Esophagus (tissue), 2 donors: ENCODE data around the gene FHIT. TPM values are rescaled to one million over a fixed set of nuclear protein-coding genes. Genes with fewer than 3 reads are reported as not detected.

Experiments used
- H3K27ac ChIP-seq, 2 donors: one replicate each; pipeline ENCODE4 v1.5.1; 2013; ENCODE audit warnings: low read depth in 2 of 2, mild to moderate bottlenecking in 2 of 2, inconsistent platforms in 1 of 2, low read length in 1 of 2, moderate library complexity in 1 of 2
- H3K27me3 ChIP-seq, 2 donors: one replicate each; pipeline ENCODE4 v1.6.1; 2013; ENCODE audit warnings: low read length in 2 of 2, control low read depth in 1 of 2, mild to moderate bottlenecking in 1 of 2; ENCODE audit not compliant: insufficient read depth in 2 of 2, control insufficient read depth in 1 of 2
- H3K36me3 ChIP-seq, 2 donors: one replicate each; pipeline ENCODE4 v1.6.1; 2013; ENCODE audit warnings: low read length in 1 of 2; ENCODE audit not compliant: control insufficient read depth in 2 of 2, insufficient read depth in 2 of 2
- H3K4me1 ChIP-seq, 2 donors: one replicate each; pipeline ENCODE4 v1.6.1; 2013; ENCODE audit warnings: low read length in 1 of 2; ENCODE audit not compliant: control insufficient read depth in 2 of 2, insufficient read depth in 2 of 2
- H3K4me3 ChIP-seq, 2 donors: one replicate each; pipeline ENCODE4 v1.5.1; 2013; ENCODE audit warnings: low read length in 2 of 2, mild to moderate bottlenecking in 2 of 2, low read depth in 1 of 2, moderate library complexity in 1 of 2
- H3K9me3 ChIP-seq, 2 donors: one replicate each; pipeline ENCODE4 v1.6.1; 2013; ENCODE audit warnings: mild to moderate bottlenecking in 2 of 2, low read depth in 1 of 2, low read length in 1 of 2, moderate library complexity in 1 of 2; ENCODE audit not compliant: control insufficient read depth in 2 of 2, insufficient read depth in 1 of 2
- WGBS, 2 donors: extraction: QIAGEN DNeasy Blood & Tissue Kit; methylation state at CpG; one replicate each; pipeline ENCODE4 v1.1.7; 2013; 5-methylcytosine and 5-hydroxymethylcytosine counted together
- polyA plus RNA-seq, 2 donors: library from polyadenylated mRNA; stranded (reverse); fragments of 200-250 nt; gene quantifications; one replicate each; pipeline ENCODE4 v1.2.3, GENCODE V29; 2013
- donor health status: healthy with polysubstance abuse.
- donor health status: Bipolar disorder and iron deficiency.

The FHIT gene
- polyA plus RNA-seq, 2 donors, result 3.4 to 5.0 TPM

DNA sequence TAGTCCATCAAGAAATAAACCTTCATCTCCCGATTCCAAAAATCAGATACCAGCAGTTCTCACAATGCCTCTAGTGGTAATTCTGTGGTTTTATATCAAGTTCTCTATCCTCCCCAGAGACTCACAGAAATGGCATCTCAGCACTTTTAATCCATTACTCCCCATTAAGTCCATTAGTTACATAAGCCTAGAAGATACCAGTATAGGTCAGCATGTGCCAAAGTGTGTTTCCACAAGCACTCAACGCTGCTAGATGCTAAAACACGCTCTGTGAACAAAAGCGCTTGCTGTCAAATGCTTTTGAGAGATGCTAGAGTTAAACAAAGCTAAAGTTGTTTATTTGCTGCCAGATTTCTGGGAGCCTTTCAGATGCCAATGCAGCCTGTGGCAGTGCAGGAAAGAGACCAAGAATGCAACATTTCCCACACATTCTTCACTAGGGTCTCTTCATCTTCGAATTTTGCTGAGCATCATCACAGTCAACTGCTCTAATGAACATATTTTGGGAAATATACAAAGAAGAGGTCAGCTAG is 1282.7 kb downstream of the FHIT start:
- H3K27me3 ChIP-seq, result no peaks in the 10 kb centered on the region
- no peak overlapping the region for H3K27ac ChIP-seq
- WGBS, 2 donors, result 71 to 85% methylated on average over 5 of the region's 5 CpGs
- no peak overlapping the region for H3K4me3 ChIP-seq
- no peaks in the 10 kb centered on the region for H3K9me3 ChIP-seq
- no peaks in the 10 kb centered on the region for H3K36me3 ChIP-seq
- H3K4me1 ChIP-seq, result no peaks in the 10 kb centered on the region

DNA sequence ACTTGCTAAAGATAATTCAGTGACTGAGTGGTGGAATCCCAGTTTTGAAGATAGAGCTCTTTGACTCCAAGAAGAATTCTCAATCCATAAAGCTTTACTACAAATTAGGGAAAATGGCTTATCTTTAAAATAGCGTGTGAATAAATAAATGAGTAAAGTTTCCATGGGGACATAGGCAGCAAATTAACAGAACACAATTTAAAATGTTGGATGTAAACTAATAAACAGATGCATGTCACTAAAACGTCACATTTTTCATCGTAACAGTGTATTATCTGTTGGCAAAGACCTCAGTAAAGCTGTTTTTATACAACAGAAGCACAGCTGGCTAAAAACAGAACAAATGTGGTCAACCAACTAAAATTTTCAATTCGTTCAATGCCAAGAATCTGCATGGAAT is 1287.6 kb downstream of the FHIT start:
- Histone ChIP-seq H3K36me3 (no peaks in the 10 kb centered on the region), H3K4me1 (no peaks in the 10 kb centered on the region), H3K27ac (no peak overlapping the region), H3K27me3 (no peaks in the 10 kb centered on the region), H3K4me3 (no peak overlapping the region), H3K9me3 (peaks cover 0 to 2% of the 10 kb centered on the region in 2 donors)
- 64 to 65% methylated on average over 4 of the region's 4 CpGs for WGBS, 2 donors

DNA sequence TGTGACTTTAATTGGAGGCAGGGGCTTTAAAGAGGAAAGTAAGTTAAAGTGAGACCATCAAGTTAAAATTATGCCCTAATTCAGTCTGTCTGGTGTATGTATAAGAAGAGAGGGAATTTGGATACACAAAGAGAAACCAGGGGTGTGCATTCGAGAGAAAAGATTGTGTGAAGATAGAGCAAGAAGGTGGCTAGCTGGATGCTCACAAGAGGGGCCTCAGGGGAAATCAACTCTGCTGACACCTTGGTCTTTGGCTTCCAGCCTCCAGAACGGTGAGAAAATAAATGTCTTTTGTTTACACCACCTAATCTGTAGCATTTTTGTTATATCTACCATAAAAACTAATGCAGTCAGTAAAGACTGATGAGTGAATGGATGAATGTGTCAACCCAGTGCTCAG is 1294.1 kb downstream of the FHIT start:
- Histone ChIP-seq H3K27me3 (no peaks in the 10 kb centered on the region), H3K4me3 (no peak overlapping the region), H3K9me3 (peaks cover 0 to 5% of the 10 kb centered on the region in 2 donors), H3K36me3 (no peaks in the 10 kb centered on the region), H3K4me1 (no peaks in the 10 kb centered on the region), H3K27ac (no peak overlapping the region)
- 57 to 73% methylated on average over 2 of the region's 2 CpGs for WGBS, 2 donors

DNA sequence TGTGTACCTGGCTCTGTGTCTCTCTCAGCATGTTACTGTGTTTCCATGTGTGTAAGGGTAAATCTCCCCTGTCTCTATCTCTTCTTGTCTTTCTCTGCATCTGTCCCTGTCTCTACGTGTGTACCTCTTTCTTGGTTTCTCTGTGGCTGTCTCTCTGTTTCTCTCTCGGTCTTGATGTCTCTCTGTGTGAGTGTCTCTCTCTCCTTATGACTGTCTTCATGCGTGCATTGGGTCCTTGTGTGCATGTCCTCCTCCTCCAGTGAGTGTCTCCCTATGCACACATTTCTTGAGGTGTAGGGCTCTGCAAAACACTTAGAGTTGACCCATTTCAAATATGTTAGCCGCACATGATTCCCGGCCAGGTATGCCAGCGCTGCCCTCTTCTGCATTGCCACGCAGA is 1298.1 kb downstream of the FHIT start:
- peaks cover 0 to 3% of the 10 kb centered on the region in 2 donors for H3K9me3 ChIP-seq
- H3K27me3 ChIP-seq, result no peaks in the 10 kb centered on the region
- H3K4me1 ChIP-seq, result no peaks in the 10 kb centered on the region
- H3K4me3 ChIP-seq, result no peak overlapping the region
- H3K27ac ChIP-seq, result no peak overlapping the region
- H3K36me3 ChIP-seq, result no peaks in the 10 kb centered on the region
- WGBS, 2 donors, result 93 to 94% methylated on average over 7 of the region's 7 CpGs

DNA sequence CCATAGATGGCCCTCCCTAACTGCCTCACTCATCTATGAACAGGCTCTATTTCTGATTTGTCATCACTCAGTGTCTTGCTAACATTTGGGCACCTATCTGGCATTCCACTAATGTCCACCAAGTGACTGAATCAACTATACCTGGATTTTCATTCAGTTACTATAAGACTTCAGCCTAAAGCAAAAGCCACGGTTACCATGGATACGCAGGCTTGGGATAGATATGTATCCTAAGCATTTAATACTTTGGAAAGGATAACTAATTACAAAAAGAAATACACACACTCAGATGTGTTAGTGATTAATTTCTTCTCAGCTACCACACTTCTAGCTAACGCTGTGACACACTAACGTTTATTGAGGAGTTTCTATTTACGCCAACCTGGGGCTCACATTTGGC is 1301.9 kb downstream of the FHIT start:
- WGBS, 2 donors, result 71 to 75% methylated on average over 5 of the region's 5 CpGs
- no peaks in the 10 kb centered on the region for H3K27me3 ChIP-seq
- H3K27ac ChIP-seq, result no peak overlapping the region
- no peak overlapping the region for H3K4me3 ChIP-seq
- H3K36me3 ChIP-seq, result no peaks in the 10 kb centered on the region
- H3K9me3 ChIP-seq, result peaks cover 0 to 3% of the 10 kb centered on the region in 2 donors
- no peaks in the 10 kb centered on the region for H3K4me1 ChIP-seq

DNA sequence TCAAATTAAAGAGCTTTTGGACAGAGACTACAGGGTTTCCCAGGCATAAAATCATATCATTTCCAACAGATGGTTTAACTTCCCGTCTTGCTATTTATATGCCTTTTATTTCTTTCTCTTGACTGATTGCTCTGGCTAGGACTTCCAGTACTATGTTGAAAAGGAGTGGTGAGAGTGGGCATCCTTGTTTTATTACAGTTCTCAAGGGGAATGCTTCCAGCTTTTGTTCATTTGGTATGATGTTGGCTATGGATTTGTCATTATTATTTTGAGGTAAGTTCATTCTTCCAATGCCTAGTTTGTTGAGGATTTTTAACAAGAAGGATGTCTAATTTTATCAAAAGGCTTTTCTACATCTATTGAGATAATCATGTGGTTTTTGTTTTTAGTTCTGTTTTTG is 1304.9 kb downstream of the FHIT start:
- H3K4me3 ChIP-seq, result no peak overlapping the region
- no peak overlapping the region for H3K27ac ChIP-seq
- H3K27me3 ChIP-seq, result no peaks in the 10 kb centered on the region
- no peaks in the 10 kb centered on the region for H3K36me3 ChIP-seq
- WGBS, 2 donors, result 55 to 60% methylated on average over 1 of the region's 1 CpG
- H3K4me1 ChIP-seq, result no peaks in the 10 kb centered on the region
- no peaks in the 10 kb centered on the region for H3K9me3 ChIP-seq

DNA sequence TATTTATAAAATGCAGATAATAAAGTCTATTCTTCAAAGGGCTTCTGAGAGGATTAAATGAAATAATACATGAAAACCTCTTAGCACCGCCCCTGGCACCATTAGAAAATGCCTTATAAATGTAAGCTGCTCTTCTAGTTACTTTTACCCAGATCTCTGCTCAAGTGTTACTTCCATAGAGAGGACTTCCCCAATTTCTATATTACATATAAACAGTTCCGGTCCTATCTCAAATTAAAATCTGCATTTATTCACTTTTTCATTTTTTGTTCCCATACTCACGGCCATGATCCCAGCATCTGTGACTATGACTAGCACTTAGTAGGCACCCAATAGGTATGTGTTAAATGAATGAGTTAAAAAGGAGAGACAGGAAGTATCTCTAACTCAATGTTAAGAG is 1310.5 kb downstream of the FHIT start:
- no peaks in the 10 kb centered on the region for H3K36me3 ChIP-seq
- WGBS, 2 donors, result 83% methylated on average over 3 of the region's 3 CpGs
- H3K4me3 ChIP-seq, result no peak overlapping the region
- no peaks in the 10 kb centered on the region for H3K4me1 ChIP-seq
- no peaks in the 10 kb centered on the region for H3K27me3 ChIP-seq
- H3K9me3 ChIP-seq, result no peaks in the 10 kb centered on the region
- H3K27ac ChIP-seq, result no peak overlapping the region

DNA sequence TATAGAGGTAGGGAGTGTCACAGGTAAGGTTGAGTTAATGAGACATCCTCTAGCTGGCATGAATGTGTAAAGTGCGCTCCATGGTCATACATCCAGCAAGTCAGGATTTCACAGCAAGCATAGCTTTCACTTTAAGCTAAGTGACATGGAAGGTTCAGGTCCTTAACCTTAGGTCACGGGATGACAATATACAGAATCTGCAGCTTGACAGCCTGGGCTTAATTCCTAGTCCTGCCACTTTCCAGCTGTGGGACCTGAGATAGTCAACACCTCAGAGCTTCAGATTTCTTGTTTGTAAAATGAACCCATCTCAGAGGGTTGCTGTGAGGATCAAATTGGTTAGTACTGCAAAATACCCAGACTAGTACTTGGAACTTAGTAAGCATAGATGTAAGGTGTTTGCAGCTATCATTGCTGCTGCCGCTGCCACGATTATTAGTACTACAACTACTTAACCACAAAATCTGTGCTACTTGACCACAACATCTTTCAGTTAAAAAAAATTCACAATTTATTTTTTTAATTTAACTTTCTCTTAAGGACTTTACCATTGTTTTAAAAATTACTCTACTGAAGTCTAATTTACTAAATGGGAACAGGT is 1311.3 kb downstream of the FHIT start:
- WGBS, 2 donors, result 85 to 86% methylated on average over 4 of the region's 4 CpGs
- Histone ChIP-seq H3K27me3 (no peaks in the 10 kb centered on the region), H3K4me3 (no peak overlapping the region), H3K27ac (no peak overlapping the region), H3K4me1 (no peaks in the 10 kb centered on the region), H3K9me3 (no peaks in the 10 kb centered on the region), H3K36me3 (no peaks in the 10 kb centered on the region)

DNA sequence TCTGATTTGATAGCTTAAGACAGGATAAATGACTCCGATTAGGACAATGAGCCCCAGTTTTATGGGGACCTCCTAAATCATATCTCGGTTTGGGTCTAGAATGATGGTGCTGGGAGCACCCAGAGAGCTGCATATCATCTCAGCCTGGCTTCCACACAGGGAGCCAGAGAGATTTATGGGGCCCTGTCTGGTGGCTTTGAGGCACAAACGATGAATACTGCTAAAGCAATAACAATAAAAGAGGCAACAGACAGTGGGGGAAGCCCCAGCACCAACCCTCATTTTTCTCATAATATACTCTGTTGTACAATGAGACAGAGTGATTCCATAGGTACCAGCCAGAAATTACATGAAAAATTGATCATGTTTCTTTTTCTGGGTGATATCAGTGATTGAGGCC is 1312.4 kb downstream of the FHIT start:
- Histone ChIP-seq H3K4me1 (no peaks in the 10 kb centered on the region), H3K9me3 (no peaks in the 10 kb centered on the region), H3K27me3 (no peaks in the 10 kb centered on the region), H3K4me3 (no peak overlapping the region), H3K36me3 (no peaks in the 10 kb centered on the region), H3K27ac (no peak overlapping the region)
- 89 to 92% methylated on average over 3 of the region's 3 CpGs for WGBS, 2 donors

DNA sequence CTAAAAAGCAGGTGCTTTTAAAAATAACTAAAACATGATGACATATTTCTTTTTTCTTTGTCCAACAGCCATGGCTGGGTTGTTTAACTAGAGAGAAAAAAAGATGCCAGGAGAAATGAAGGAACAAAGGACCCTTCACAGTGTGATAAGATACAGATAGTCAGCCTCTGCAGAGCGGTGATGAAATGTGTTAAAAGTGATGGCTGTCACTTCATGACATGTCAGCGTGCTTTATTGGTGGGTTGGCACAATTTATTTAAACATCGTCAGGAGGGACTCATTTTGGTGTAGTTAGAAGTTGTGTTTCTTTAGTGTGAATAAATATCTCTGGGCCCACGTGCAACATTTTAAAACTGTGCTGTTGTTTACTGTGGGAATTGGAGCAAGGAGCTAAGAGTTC is 1314.1 kb downstream of the FHIT start:
- no peaks in the 10 kb centered on the region for H3K36me3 ChIP-seq
- no peaks in the 10 kb centered on the region for H3K27me3 ChIP-seq
- no peak overlapping the region for H3K27ac ChIP-seq
- no peak overlapping the region for H3K4me3 ChIP-seq
- no peaks in the 10 kb centered on the region for H3K4me1 ChIP-seq
- no peaks in the 10 kb centered on the region for H3K9me3 ChIP-seq
- WGBS, 2 donors, result 83 to 85% methylated on average over 4 of the region's 4 CpGs
